Activated CD4-positive, CD25-positive, alpha-beta regulatory T cell treated with anti-CD3 and anti-CD28 coated beads, Interleukin-2, amount 50 U/mL, for 72 hours (primary cell): Measurements from ENCODE around the gene LGALS7.
"Not testable (repeated sequence)": the region's sequence is repeated elsewhere in the genome, so short reads cannot be mapped to it uniquely, and the experiment has no call there.

ENCODE experiments used
- DNase-seq: peaks from one replicate; pipeline ENCODE4 v3.0.0; 2021

The LGALS7 gene

GRCh38 chr19:38773469-38774177 lies at the start of gene LGALS7:
LGALS7 (minus strand) TSS chr19:38773517; CDS start chr19:38773492, 25 bp downstream.
- no peak for DNase-seq

- not testable (repeated sequence) for DNase-seq
These were observed 48.0 kb upstream of the LGALS7 start for GRCh38 chr19:38821230-38821825.

DNA sequence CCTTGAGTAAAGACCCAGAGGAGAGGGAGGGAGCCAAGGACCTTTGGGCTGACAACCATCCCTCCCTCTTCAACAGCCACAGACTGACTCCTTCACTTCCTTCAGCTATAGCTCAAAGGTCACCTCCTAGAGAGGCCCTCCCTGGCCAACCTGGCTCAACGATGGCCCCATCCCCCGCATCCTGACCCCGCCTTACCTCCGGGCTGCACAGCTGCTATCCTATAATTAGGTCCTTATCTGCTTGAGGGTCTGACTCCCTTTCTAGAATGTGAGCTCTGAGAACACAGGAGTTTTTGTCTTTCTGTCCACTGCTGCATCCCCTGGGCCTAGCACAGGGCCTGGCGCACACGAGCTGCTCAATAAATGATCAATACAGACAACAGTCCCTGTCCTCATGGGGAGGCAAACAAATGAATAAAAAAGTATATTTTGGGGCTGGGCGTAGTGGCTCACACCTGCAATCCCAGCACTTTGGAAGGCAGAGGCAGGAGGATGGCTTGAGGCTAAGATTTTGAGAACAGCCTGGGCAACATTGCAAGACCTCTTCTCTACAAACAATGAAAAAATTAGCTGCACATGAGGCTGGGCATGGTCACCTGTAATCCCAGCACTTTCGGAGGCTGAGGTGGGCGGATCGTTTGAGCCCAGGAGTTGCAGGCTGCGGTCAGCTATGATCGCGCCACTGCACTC lies 46.1 kb upstream of the LGALS7 start:
- no peak for DNase-seq

DNA sequence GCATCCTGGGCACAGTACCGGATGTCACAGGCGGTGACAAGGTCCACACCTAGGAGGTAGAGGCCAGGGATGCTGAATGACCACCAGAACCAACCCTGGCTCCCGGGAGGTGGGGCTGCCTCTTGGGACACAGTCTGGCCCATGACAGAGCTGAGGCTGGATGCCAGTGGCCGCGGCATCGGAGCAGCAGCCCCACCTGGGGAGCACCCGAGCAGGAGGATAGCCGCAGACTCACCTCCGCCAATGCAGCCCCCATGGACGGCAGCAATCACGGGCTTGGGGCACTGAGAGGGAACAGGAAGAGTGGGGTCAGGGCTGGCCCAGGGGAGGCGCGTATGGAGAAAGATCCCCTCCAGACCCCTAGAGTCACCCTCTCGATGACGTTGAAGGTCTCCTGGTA lies 43.8 kb upstream of the LGALS7 start:
- no peak for DNase-seq

DNA sequence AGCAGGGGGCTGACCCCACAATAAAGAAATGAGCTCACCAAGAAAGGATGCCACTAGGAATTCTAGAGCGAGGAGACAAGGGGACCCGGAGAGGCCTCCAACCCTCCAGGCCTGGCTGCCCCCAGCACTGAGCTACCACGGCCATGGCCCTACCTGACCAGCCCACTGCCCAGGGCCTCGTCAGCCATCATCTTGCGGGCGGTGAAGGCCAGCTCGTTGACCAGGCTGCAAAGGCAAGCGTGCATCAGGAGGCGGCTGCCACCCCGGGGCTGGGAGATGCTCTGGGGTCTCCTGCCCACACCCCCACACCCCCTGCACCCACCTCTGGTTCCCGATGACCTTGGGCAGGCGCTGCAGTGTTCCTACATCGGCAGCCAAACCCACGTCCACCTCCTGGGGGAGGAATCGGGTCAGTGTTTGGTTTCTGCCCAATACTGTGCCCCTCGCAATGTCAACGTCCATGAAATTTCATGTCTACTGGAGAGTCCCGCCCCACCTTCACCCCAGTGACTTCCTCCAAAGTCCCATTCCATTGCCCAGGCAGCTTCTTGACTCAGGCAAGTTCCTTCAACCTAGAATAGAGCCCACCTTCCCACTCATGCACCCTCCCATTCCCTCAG lies 42.9 kb upstream of the LGALS7 start:
- no peak for DNase-seq

DNA sequence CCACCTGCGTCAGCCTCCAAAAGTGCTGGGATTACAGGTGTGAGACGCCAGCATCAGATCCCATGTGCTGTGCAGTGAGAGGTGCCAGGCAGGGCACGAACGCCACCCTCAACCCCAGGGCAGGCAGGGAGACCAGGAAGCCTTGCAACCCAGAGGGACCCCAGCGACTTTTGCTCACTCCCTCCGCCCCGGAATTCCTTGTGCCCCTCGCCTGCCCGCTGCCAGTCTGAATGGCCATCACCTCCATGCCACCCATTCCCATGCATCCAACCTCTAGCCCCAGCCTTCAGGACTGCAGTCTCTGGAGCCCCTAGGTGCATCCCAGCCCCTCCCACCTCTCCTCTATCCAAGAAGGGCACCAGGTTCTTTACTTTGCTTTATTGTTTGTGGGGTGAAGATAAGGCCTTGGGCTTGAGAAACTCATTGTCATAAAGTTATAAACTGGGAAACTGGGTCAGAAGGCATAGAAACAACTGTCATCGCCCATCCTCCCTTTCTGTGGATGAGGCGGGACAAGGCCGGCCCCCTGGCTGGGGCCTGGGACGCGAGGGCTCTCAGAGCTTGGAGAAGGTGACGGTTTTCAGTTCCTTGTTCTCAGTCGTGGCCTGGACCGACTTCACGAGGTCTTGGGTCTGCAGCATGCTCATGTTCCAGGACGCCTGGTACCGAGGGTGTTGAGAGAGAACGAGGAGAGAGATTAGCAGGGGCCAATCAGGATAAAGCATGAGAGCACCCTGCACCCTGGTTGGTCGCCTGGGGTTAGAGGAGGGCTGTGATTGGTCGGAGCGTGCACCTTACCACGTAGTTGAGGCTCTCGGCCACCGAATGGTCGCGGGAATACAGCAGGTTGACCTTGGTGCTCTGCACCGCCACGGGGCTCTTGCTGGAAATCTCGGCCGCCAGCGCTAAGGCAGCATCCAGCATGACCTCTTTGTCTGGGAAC lies 42.0 kb upstream of the LGALS7 start:
- no peak for DNase-seq

DNA sequence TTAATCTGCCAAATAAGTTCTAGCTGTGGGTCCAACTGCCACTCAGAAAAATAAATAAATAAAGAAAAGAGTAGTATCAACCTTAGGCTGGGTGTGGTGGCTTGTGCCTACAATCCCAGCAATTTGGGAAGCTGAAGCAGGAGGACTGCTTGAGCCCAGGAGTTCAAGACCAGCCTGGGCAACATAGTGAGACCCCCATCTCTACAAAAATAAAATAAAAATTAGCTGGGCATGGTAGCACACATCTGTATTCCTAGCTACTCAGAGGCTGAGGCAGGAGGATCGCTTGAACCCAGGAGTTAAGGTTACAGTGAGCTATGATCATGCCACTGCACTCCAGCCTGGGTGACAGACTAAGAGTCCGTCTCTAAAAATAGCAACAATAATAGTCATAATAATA lies 40.6 kb upstream of the LGALS7 start:
- DNase-seq: not testable (repeated sequence)

GRCh38 chr19:38813323-38813722 lies 40.0 kb upstream of the LGALS7 start:
- DNase-seq: no peak

GRCh38 chr19:38812841-38813320 lies 39.6 kb upstream of the LGALS7 start, which contains the start of gene LGALS4:
LGALS4 (minus strand) TSS chr19:38812945; CDS start chr19:38812886, 59 bp downstream.
- DNase-seq: no peak

GRCh38 chr19:38812009-38812840 lies 38.9 kb upstream of the LGALS7 start:
- DNase-seq: no peak

DNA sequence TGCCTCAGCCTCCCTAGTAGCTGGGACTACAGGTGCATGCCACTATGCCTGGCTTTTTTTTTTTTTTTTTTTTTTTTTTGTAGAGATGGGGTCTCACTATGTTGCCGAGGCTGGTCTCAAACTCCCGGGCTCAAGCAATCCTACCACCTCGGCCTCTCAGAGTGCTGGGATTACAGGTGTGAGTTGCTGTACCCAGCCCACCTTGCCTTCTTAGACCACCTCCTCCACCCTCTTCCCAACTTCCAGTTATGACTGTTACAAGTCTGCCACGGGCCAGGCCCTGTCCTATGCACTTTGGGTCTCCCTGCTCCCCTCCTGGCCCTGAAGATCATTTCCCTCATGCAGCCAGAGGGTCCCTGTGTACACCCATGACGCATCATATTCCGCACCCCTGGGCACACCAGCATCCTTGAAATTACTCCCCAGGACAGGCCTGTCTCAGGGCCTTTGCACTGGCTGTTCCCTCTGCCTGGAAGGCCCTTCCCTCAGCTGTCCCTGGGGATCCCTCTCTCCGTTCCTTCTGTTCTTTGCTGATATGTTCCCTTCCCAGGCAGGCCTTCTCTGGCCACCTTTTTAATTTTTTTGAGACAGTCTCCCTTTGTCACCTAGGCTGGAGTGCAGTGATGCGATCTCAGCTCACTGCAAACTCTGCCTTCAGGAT lies 36.4 kb upstream of the LGALS7 start:
- DNase-seq: no peak

- DNase-seq: no peak
These were observed 35.4 kb upstream of the LGALS7 start for GRCh38 chr19:38808741-38809140.

- not testable (repeated sequence) for DNase-seq
These were observed 34.2 kb upstream of the LGALS7 start for GRCh38 chr19:38807374-38808098.

DNA sequence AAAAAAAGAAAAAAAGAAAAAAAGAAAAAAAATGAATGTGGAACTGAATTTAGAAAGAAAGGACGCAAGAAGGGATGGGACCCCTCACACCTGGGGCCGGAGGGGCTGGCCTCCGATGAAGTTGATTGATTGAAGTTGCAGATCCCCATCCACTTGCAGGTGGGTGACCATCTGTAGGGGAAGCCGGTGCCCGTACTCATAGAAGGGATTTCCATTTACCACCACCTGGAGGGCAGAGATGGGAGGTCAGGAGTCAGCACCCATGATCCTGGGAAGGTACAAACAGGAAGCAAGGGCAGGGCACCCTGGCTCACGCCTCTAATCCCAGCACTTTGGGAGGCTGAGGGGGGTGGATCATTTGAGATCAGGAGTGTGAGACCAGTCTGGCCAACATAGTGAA lies 33.1 kb upstream of the LGALS7 start:
- no peak for DNase-seq

DNA sequence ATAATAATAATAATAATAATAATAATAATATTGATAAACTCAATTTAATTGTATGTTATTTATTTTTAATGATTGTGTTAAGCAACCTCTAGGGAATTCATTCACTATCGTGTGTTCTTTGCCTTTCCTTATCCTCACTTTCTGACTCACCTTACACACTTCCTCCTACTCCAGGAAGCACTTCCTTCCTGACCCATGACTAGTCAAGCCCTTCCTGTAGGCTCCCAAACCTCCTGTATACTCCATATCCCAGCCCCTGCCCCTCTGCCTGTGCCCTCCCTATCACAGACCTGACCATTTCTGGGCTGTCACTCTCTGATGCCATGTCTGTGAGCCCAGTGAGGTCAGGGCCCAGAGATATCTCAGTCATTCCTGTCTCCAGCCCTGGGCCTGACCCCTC lies 31.9 kb upstream of the LGALS7 start:
- no peak for DNase-seq

DNA sequence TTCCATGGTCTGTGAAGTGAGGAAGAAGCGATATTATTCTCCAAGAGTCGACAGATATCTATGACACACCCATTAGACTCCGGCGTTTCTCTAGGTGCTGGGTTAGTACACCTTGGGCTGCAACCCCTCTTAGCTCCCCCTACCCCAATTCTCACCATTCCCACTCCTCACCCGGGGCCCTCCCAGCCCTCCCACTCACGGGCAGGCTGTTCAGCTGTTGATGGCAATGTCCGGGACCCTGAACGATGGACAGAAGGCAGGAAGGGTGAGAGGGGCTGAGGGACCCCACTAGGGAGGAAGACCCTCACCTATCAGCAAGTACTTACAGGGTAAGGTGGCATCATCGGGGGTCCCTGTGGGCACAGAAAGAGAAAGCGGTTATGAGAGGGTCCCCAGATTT lies 30.2 kb upstream of the LGALS7 start:
- DNase-seq: no peak

DNA sequence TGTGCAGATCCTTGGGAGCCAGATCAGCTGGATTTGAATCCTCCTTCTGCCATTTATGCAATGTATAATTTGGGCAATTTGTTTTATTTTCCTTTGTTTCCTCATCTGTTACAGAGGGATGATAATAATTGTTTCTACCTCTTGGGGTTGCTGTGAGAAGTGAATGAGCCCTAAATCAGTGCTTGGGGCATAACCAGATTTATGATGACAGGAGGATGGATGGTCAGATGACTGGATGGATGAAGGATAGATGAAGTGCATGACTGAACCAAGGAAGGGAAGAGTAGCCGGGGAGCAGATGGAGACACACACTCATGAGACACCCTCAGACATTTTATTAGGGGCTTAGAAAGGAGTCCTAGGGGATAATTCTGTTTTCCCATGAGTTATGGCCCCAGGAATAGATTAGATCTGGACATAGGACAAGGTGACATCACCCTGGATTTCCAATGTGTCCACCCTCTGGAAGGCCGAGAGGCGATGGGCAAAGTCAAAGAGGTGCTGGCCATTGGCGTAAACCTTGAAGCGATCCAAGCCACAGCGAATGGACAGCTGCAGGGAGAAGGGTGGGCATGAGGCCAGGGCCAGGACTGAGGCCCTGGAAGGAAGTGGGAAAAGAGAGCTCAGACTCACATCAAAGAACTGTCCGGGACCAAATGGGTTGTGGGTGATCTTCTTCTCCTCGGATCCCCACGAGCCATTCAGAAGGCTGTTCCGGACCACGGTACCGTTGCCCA lies 28.2 kb upstream of the LGALS7 start:
- DNase-seq: no peak

DNA sequence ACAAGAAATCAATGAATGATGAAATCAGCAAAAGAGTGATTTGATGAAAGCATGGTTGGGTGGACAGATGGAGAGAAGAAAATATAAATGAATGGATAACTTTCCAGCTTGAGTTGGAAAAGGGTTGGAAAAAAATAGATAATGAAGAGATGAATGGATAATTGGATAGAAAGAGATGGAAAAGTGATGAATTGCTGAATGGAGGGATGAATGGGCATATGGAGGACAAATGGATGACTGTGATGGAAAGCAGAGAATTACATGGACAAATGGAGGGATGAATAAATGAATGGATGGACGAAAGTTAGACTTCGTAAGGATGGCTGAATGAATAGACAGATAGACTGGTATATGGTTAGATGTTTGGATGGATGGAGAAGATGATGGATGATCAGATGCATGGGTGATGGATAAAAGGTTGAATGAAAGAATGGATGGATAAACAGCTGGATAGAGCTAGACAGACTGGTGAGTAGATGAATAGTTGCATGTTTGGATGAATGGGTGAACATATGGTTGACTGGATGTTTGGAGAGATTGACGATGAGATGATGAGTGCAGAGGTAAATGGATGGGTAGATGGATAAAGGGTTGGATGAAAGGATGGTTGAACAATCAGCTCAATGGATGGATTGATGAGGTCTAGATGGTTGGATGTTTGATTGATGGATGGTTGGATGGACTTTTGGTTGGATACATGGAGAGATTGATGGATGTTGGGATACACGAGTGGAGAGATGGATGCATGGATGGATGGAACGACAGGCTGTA lies 27.4 kb upstream of the LGALS7 start:
- DNase-seq: no peak

DNA sequence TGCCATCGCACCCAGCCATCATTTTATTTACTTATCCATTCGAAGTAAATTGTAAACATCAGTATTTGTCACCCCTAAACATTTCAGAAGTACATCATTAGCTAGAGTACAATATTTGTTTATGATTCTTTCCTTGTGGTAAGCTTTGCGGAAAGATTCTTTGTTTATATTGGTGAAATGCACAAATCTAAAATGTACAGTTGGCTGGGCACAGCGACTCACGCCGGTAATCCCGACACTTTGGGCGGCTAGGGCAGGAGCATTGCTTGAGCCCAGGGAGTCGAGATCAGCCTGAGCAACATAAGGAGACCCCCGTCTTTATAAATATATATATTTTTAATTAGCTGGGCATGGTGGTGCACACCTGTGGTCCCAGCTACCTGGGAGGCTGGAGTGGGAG lies 25.8 kb upstream of the LGALS7 start:
- DNase-seq: no peak
